ENCODE results near the gene ADH5.
"Not testable (repeated sequence)": the region's sequence is repeated elsewhere in the genome, so short reads cannot be mapped to it uniquely, and the experiment has no call there.

ADH5 gene

DNA sequence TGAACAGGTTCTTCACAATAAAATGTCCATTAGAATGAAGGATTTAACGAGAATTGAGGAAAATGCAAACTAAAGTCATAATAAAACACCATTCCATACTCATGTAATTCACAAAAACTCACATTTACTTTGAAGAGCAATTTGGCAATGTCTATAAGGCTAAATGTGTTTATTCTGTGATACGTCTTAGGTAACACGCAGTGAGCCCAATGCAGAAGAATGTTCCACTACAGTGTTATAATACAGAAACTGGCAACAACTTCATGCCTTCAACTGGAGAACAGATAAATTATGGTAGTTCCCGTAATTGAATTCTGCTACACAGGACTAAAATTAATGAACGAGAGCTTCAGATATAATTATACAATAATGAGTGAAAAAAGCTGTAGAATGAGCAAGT lies 17.4 kb downstream of the ADH5 start:
- Histone ChIP-seq H3K27ac (ENCODE audit: low read depth, low read length) (no peak overlapping the region), H3K9me2 (replicated peaks; ENCODE audit: control insufficient read depth, low read length) (no peaks in the 10 kb centered on the region), H3K9me3 (ENCODE audit: control insufficient read depth, insufficient read depth, low read length) (no peaks in the 10 kb centered on the region), H3K4me3 (ENCODE audit: low read length) (no peak overlapping the region), H3K79me2 (ENCODE audit: control insufficient read depth, low read length) (no peaks in the 10 kb centered on the region), H3F3A (ENCODE audit: control insufficient read depth, insufficient read depth) (no peaks in the 10 kb centered on the region), H4K20me1 (ENCODE audit: control insufficient read depth, insufficient read depth, low read depth, low read length) (no peaks in the 10 kb centered on the region), H3K36me3 (ENCODE audit: control insufficient read depth, low read length) (peaks cover 57% of the 10 kb centered on the region), H3K4me2 (ENCODE audit: low read length) (no peak overlapping the region), H3K27me3 (ENCODE audit: control insufficient read depth, low read length) (no peaks in the 10 kb centered on the region), H3K4me1 (ENCODE audit: control insufficient read depth, low read length) (no peaks in the 10 kb centered on the region)
- TF ChIP-seq EZH2phosphoT487 (IDR thresholded peaks at IDR 0.05; ENCODE audit: borderline replicate concordance, low read length): no peak
- TF ChIP-seq CTCF (IDR thresholded peaks at IDR 0.05; ENCODE audit: low read depth, low read length, poor library complexity, severe bottlenecking): no peak

DNA sequence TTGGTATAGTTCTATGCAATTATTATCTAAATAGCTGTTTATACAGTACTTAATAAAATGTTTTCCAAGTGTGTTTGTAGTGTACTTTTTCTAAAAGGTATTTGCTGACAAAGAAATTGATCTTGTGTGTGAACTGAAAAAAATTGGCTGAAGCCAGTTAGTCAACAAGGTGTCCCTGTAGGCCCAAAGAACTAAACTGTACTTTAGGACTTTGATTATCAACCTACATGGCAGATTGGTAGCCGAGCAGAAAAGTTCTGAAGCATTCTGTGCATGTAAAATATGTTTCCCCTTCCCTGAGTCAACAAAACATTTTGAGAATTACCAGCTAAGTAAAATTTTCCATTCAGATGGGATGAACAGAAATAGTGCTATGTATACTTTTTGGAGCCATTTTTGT lies 21.0 kb downstream of the ADH5 start:
- H3K9me2 ChIP-seq (replicated peaks; ENCODE audit: control insufficient read depth, low read length): no peaks in the 10 kb centered on the region
- H3K27ac ChIP-seq (ENCODE audit: low read depth, low read length): no peak overlapping the region
- H3K4me2 ChIP-seq (ENCODE audit: low read length): no peak overlapping the region
- H3K9me3 ChIP-seq (ENCODE audit: control insufficient read depth, insufficient read depth, low read length): no peaks in the 10 kb centered on the region
- TF ChIP-seq EZH2phosphoT487 (IDR thresholded peaks at IDR 0.05; ENCODE audit: borderline replicate concordance, low read length) (no peak), CTCF (IDR thresholded peaks at IDR 0.05; ENCODE audit: low read depth, low read length, poor library complexity, severe bottlenecking) (no peak)
- H3K4me3 ChIP-seq (ENCODE audit: low read length): no peak overlapping the region
- no peaks in the 10 kb centered on the region for H3K79me2 ChIP-seq (ENCODE audit: control insufficient read depth, low read length)
- H3K4me1 ChIP-seq (ENCODE audit: control insufficient read depth, low read length): no peaks in the 10 kb centered on the region
- no peaks in the 10 kb centered on the region for H3K27me3 ChIP-seq (ENCODE audit: control insufficient read depth, low read length)
- no peaks in the 10 kb centered on the region for H3F3A ChIP-seq (ENCODE audit: control insufficient read depth, insufficient read depth)
- peaks cover 42% of the 10 kb centered on the region for H3K36me3 ChIP-seq (ENCODE audit: control insufficient read depth, low read length)
- H4K20me1 ChIP-seq (ENCODE audit: control insufficient read depth, insufficient read depth, low read depth, low read length): no peaks in the 10 kb centered on the region

GRCh38 chr4:99065521-99065920 lies 23.1 kb downstream of the ADH5 start:
- not testable (repeated sequence) for H3F3A ChIP-seq (ENCODE audit: control insufficient read depth, insufficient read depth); H3K4me1 ChIP-seq (ENCODE audit: control insufficient read depth, low read length); H3K27me3 ChIP-seq (ENCODE audit: control insufficient read depth, low read length); H3K4me3 ChIP-seq (ENCODE audit: low read length); H4K20me1 ChIP-seq (ENCODE audit: control insufficient read depth, insufficient read depth, low read depth, low read length); H3K9me3 ChIP-seq (ENCODE audit: control insufficient read depth, insufficient read depth, low read length); H3K79me2 ChIP-seq (ENCODE audit: control insufficient read depth, low read length); H3K9me2 ChIP-seq (replicated peaks; ENCODE audit: control insufficient read depth, low read length); H3K27ac ChIP-seq (ENCODE audit: low read depth, low read length); H3K4me2 ChIP-seq (ENCODE audit: low read length)
- H3K36me3 ChIP-seq (ENCODE audit: control insufficient read depth, low read length): peaks cover 39% of the 10 kb centered on the region

DNA sequence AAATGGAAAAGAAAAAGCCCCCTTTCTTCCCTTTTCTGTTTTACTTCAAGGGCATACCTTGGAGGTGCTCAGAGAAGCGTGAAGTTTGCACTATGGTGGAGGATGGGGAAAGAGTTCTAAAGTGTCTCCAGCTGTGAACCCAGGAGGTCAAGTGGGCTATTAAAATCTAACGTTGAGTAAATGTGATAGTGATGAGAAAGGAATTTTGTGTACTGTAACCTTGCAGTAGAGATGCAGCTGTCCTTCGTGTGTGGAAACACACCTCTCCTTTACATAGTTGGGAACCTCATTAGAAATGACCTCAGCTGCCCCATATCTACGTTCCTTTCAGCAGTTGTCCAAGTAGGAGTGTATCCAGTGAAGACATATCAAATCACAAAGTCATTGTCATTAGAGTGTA lies 26.5 kb downstream of the ADH5 start:
- Histone ChIP-seq H3K4me2 (ENCODE audit: low read length) (no peak overlapping the region), H3K9me2 (replicated peaks; ENCODE audit: control insufficient read depth, low read length) (no peaks in the 10 kb centered on the region), H3K4me3 (ENCODE audit: low read length) (no peak overlapping the region), H3K4me1 (ENCODE audit: control insufficient read depth, low read length) (0 out of 2 replicates have a peak, but pooled peaks cover 3% of the 10 kb centered on the region), H4K20me1 (ENCODE audit: control insufficient read depth, insufficient read depth, low read depth, low read length) (no peaks in the 10 kb centered on the region), H3K79me2 (ENCODE audit: control insufficient read depth, low read length) (no peaks in the 10 kb centered on the region), H3K9me3 (ENCODE audit: control insufficient read depth, insufficient read depth, low read length) (no peaks in the 10 kb centered on the region), H3F3A (ENCODE audit: control insufficient read depth, insufficient read depth) (no peaks in the 10 kb centered on the region), H3K27ac (ENCODE audit: low read depth, low read length) (no peak overlapping the region), H3K27me3 (ENCODE audit: control insufficient read depth, low read length) (no peaks in the 10 kb centered on the region), H3K36me3 (ENCODE audit: control insufficient read depth, low read length) (peaks cover 53% of the 10 kb centered on the region)
- TF ChIP-seq EZH2phosphoT487 (IDR thresholded peaks at IDR 0.05; ENCODE audit: borderline replicate concordance, low read length): no peak
- TF ChIP-seq CTCF (IDR thresholded peaks at IDR 0.05; ENCODE audit: low read depth, low read length, poor library complexity, severe bottlenecking): no peak
